Keratinocyte (primary cell): ENCODE measurements around the gene FHOD3. TPM values are rescaled to one million over a fixed set of nuclear protein-coding genes. Genes with fewer than 3 reads are reported as not detected.

Experiments
- DNase-seq: peaks from one replicate; pipeline ENCODE4 v3.0.0-alpha.2; 2011; ENCODE audit warnings: low read depth, missing footprints, low spot score
- FAIRE-seq: peaks from 2 replicates; lab custom pipeline; 2011; peaks lifted over from hg19 to GRCh38; lab: Jason Lieb, UNC
- H2AFZ ChIP-seq: 2 replicates; pipeline ENCODE4 v1.6.0; 2012; ENCODE audit warnings: low read length, control low read depth, inconsistent platforms; ENCODE audit not compliant: control insufficient read depth
- H3K27ac ChIP-seq: 2 replicates; pipeline ENCODE4 v1.5.1; 2011; ENCODE audit warnings: low read length; ENCODE audit not compliant: control insufficient read depth, insufficient read depth
- H3K27me3 ChIP-seq: 3 replicates; pipeline ENCODE4 v1.6.0; 2011; ENCODE audit warnings: low read length; ENCODE audit not compliant: control insufficient read depth, insufficient read depth; ENCODE audit errors: extremely low read depth
- H3K36me3 ChIP-seq, 2 experiments: 2 replicates in 1 of 2; 3 replicates in 1 of 2; pipeline ENCODE4 v1.5.1; 2011; ENCODE audit warnings: low read length in 2 of 2, mild to moderate bottlenecking in 1 of 2; ENCODE audit not compliant: control insufficient read depth in 2 of 2, insufficient read depth in 2 of 2; ENCODE audit errors: extremely low read depth in 1 of 2
- H3K4me1 ChIP-seq: 3 replicates; pipeline ENCODE4 v1.5.1; 2011; ENCODE audit warnings: low read length; ENCODE audit not compliant: control insufficient read depth, insufficient read depth; ENCODE audit errors: extremely low read depth
- H3K4me2 ChIP-seq: 3 replicates; pipeline ENCODE4 v1.6.0; 2011; ENCODE audit warnings: low read depth, low read length; ENCODE audit not compliant: control insufficient read depth, insufficient read depth; ENCODE audit errors: extremely low read depth
- H3K4me3 ChIP-seq, 3 experiments: fragments of 200-600 bp in 1 of 3; sonication (generic) in 1 of 3; 2 replicates in 2 of 3; 3 replicates in 1 of 3; pipeline ENCODE4 v1.5.1; 2011 to 2016; ENCODE audit warnings: low read length in 3 of 3, mild to moderate bottlenecking in 3 of 3, control low read depth in 2 of 3, inconsistent platforms in 1 of 3, low read depth in 1 of 3, mixed read lengths in 1 of 3, mixed run types in 1 of 3, moderate library complexity in 1 of 3; ENCODE audit not compliant: control insufficient read depth in 2 of 3, insufficient read depth in 2 of 3; ENCODE audit errors: extremely low read depth in 1 of 3
- H3K79me2 ChIP-seq: 2 replicates; pipeline ENCODE4 v1.6.0; 2012; ENCODE audit warnings: low read length; ENCODE audit not compliant: control insufficient read depth, insufficient read depth
- H3K9ac ChIP-seq: 3 replicates; pipeline ENCODE4 v1.6.0; 2011; ENCODE audit warnings: low read length; ENCODE audit not compliant: control insufficient read depth, insufficient read depth; ENCODE audit errors: extremely low read depth
- H3K9me1 ChIP-seq: 3 replicates; pipeline ENCODE4 v1.6.0; 2011; ENCODE audit warnings: low read length; ENCODE audit not compliant: control insufficient read depth, insufficient read depth; ENCODE audit errors: extremely low read depth
- H3K9me3 ChIP-seq: 2 replicates; pipeline ENCODE4 v1.5.1; 2012; ENCODE audit warnings: low read depth, low read length; ENCODE audit not compliant: control insufficient read depth
- H4K20me1 ChIP-seq: 3 replicates; pipeline ENCODE4 v1.6.0; 2011; ENCODE audit warnings: low read length; ENCODE audit not compliant: control insufficient read depth, insufficient read depth; ENCODE audit errors: extremely low read depth
- CTCF ChIP-seq, 3 experiments: IDR thresholded peaks in 1 of 3; conservative IDR thresholded peaks in 1 of 3; optimal IDR thresholded peaks in 1 of 3; 2 replicates in 2 of 3; 3 replicates in 1 of 3; pipeline versions ENCODE3 to v1.5.1; 2011; ENCODE audit warnings: low read length in 3 of 3, mild to moderate bottlenecking in 3 of 3, moderate library complexity in 2 of 3, control low read depth in 1 of 3, inconsistent platforms in 1 of 3; ENCODE audit not compliant: insufficient read depth in 2 of 3; ENCODE audit errors: extremely low read depth in 1 of 3
- EZH2 ChIP-seq: IDR thresholded peaks from one replicate; pipeline ENCODE4 v1.6.1; 2012; ENCODE audit warnings: inconsistent platforms, mild to moderate bottlenecking, low read length, moderate library complexity
- dilution Hi-C: fragments of 300-500 bp; cut with MboI; formaldehyde crosslinking; loops from one replicate; pipeline ENCODE4 v1.7.0; 2020; ENCODE audit warnings: low sequenced_read_pairs; ENCODE audit not compliant: extremely low pct_ligation_motif_present
- polyA plus RNA-seq, 5 experiments: library from polyadenylated mRNA; depleted of rRNA in 3 of 5; stranded (reverse) in 3 of 5; stranded (forward) in 1 of 5; unstranded in 1 of 5; fragments of >200 nt; gene quantifications; 1 replicate in 1 of 5; 2 replicates in 3 of 5; 3 replicates in 1 of 5; pipeline versions ENCODE4 v1.2.1 to v1.2.3, GENCODE V29; 2011 to 2012; ENCODE audit warnings: missing spikeins in 2 of 5, low read depth in 1 of 5, low replicate concordance in 1 of 5

FHOD3 gene
- polyA plus RNA-seq, 1 donor (not counting 4 experiments of a cell fraction or from before 2014, with no cell fraction given), result 7.7 TPM

DNA sequence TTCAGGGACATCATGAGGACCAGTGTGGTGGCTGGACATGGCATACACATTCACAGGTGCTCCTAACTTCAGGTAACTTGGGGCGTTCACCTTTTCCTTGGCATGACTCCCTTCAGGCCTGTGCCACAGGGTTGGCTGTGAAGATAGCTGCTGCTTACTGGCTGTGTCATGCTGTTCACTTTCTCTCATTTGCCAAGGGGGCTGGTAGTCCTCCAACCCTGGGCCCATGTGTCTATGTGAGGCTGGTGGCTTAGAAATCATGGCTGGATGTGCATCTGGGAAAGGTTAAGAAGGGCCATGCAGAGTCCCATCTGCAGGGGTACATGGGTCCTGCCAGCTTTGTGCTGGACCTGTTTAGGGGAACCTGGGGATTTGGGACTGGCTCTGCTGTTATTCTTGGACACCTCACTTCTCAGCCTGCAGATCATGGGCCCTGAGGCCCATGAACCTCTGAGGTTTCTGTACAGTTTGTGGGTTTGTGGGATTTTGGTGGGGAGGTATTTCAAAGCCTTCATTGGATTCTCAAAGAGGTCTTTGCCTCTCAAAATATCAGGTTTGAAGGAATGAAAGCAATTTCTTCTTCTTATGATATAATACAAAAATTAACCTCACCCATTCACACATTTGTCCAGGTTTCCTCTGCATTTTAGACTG is 62.9 kb downstream of the FHOD3 start:
- H3K4me1 ChIP-seq, result no peaks in the 10 kb centered on the region
- no peak overlapping the region for H3K9ac ChIP-seq
- no peaks in the 10 kb centered on the region for H3K36me3 ChIP-seq
- H3K27ac ChIP-seq, result no peak overlapping the region
- FAIRE-seq (no peak), DNase-seq (no peak)
- H3K27me3 ChIP-seq, result no peaks in the 10 kb centered on the region
- no peak overlapping the region for H3K4me2 ChIP-seq
- dilution Hi-C loops, result no loop called here
- no peaks in the 10 kb centered on the region for H3K79me2 ChIP-seq
- no peaks in the 10 kb centered on the region for H3K9me1 ChIP-seq
- no peak overlapping the region for H3K4me3 ChIP-seq
- H3K9me3 ChIP-seq, result no peaks in the 10 kb centered on the region
- TF ChIP-seq EZH2 (no peak), CTCF (optimal IDR thresholded peaks at IDR 0.05 in 1 of 3, IDR thresholded peaks at IDR 0.05 in 1 of 3, conservative IDR thresholded peaks at IDR 0.05 in 1 of 3; ENCODE audit: extremely low read depth in 1 of 3, insufficient read depth in 2 of 3, low read length in 3 of 3) (no peak)
- H2AFZ ChIP-seq, result no peak overlapping the region
- H4K20me1 ChIP-seq, result no peaks in the 10 kb centered on the region

- Histone ChIP-seq H3K9ac (no peak overlapping the region), H4K20me1 (no peaks in the 10 kb centered on the region), H3K9me1 (no peaks in the 10 kb centered on the region), H3K9me3 (no peaks in the 10 kb centered on the region), H3K4me2 (no peak overlapping the region), H3K27me3 (no peaks in the 10 kb centered on the region), H3K79me2 (no peaks in the 10 kb centered on the region), H3K4me1 (no peaks in the 10 kb centered on the region), H3K27ac (no peak overlapping the region), H3K4me3 (no peak overlapping the region), H2AFZ (no peak overlapping the region), H3K36me3 (no peaks in the 10 kb centered on the region)
- TF ChIP-seq CTCF (optimal IDR thresholded peaks at IDR 0.05 in 1 of 3, IDR thresholded peaks at IDR 0.05 in 1 of 3, conservative IDR thresholded peaks at IDR 0.05 in 1 of 3; ENCODE audit: extremely low read depth in 1 of 3, insufficient read depth in 2 of 3, low read length in 3 of 3), result no peak
- no peak for TF ChIP-seq EZH2
- FAIRE-seq, result no peak
- dilution Hi-C loops, result no loop called here
- no peak for DNase-seq
Measured at GRCh38 chr18:36364911-36365624, 67.6 kb downstream of the FHOD3 start.
